Loucy (cell line): Measurements from ENCODE around the gene SETBP1.

Experiments used
- H2AFZ ChIP-seq: fragments of 200-600 bp; sonication (generic); 2 replicates; pipeline ENCODE4 v1.6.0; 2016; ENCODE audit warnings: antibody characterized with exemption, mild to moderate bottlenecking, low read length, moderate library complexity
- H3F3A ChIP-seq: fragments of 200-600 bp; 2 replicates; pipeline ENCODE4 v1.6.0; 2016; ENCODE audit warnings: antibody characterized with exemption, low read depth, mild to moderate bottlenecking
- H3K27me3 ChIP-seq: fragments of 200-600 bp; sonication (generic); 2 replicates; pipeline ENCODE4 v1.6.1; 2014; ENCODE audit warnings: low read length, mild to moderate bottlenecking; ENCODE audit not compliant: insufficient read depth, poor library complexity, severe bottlenecking
- H3K36me3 ChIP-seq: fragments of 200-600 bp; sonication (generic); 2 replicates; pipeline ENCODE4 v1.6.1; 2016; ENCODE audit warnings: low read length; ENCODE audit not compliant: insufficient read depth
- H3K4me1 ChIP-seq: fragments of 200-600 bp; sonication (generic); 2 replicates; pipeline ENCODE4 v1.5.1; 2014; ENCODE audit warnings: low read length, mild to moderate bottlenecking; ENCODE audit not compliant: insufficient read depth, poor library complexity, severe bottlenecking
- H3K4me2 ChIP-seq: fragments of 200-600 bp; sonication (generic); 2 replicates; pipeline ENCODE4 v1.6.0; 2014; ENCODE audit warnings: antibody characterized with exemption, low read length, low read depth, mild to moderate bottlenecking; ENCODE audit not compliant: poor library complexity, severe bottlenecking
- H3K4me3 ChIP-seq: fragments of 200-600 bp; sonication (generic); 2 replicates; pipeline ENCODE4 v1.5.1; 2014; ENCODE audit warnings: low read length, mild to moderate bottlenecking, mixed read lengths; ENCODE audit not compliant: poor library complexity, severe bottlenecking
- H3K79me2 ChIP-seq: fragments of 200-600 bp; sonication (generic); 2 replicates; pipeline ENCODE4 v1.6.1; 2014; ENCODE audit warnings: low read length; ENCODE audit not compliant: insufficient read depth
- H3K9ac ChIP-seq: fragments of 200-600 bp; sonication (generic); 2 replicates; pipeline ENCODE4 v1.6.0; 2014; ENCODE audit warnings: mild to moderate bottlenecking, low read depth, low read length, moderate library complexity; ENCODE audit not compliant: poor library complexity, severe bottlenecking
- H3K9me2 ChIP-seq: fragments of 200-600 bp; sonication (generic); replicated peaks from 2 replicates; pipeline ENCODE4 v1.6.1; 2016; ENCODE audit warnings: low read depth, low read length, mixed read lengths
- H3K9me3 ChIP-seq: fragments of 200-600 bp; sonication (generic); 2 replicates; pipeline ENCODE4 v1.6.1; 2014; ENCODE audit warnings: mild to moderate bottlenecking, antibody characterized with exemption, low read length, low read depth; ENCODE audit not compliant: insufficient read depth
- H4K20me1 ChIP-seq: fragments of 200-600 bp; sonication (generic); 2 replicates; pipeline ENCODE4 v1.6.0; 2014; ENCODE audit warnings: antibody characterized with exemption, low read length, mild to moderate bottlenecking; ENCODE audit not compliant: insufficient read depth, poor library complexity, severe bottlenecking
- EZH2phosphoT487 ChIP-seq: fragments of 200-600 bp; IDR thresholded peaks from 2 replicates; pipeline ENCODE4 v1.6.1; 2018; ENCODE audit warnings: antibody characterized with exemption, mild to moderate bottlenecking, moderate library complexity, borderline replicate concordance
- TF ChIP-seq, protein P1 (sequence below): fragments of 200-600 bp; sonication (generic); conservative IDR thresholded peaks from 2 replicates; pipeline ENCODE4 v1.5.1; 2014; ENCODE audit warnings: mild to moderate bottlenecking, antibody characterized with exemption, low read length

Gene SETBP1

DNA sequence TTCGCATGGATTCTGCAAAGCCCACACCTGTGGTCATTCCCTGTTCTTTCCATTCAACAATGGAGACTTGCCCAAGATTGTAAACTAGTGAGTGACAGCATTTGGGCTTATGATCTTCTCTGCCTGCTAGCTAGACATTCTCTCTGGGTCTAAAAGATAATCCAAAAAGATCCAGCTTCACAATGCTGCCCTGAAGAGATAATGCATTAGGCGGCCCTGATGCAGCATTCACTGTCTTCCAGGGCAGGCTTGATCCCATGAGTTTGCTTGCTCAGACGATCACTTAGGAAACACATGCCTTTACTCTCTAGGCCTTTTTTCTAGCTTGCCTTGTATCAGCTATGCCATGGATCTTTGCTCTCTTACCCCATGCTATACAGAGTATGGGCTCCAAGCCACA is 196.1 kb downstream of the SETBP1 start:
- Histone ChIP-seq H3K36me3 (peaks cover 26% of the 10 kb centered on the region; the same call in 1 of the 2 replicates), H2AFZ (no peak overlapping the region), H3K79me2 (0 out of 2 replicates have a peak, but pooled peaks cover under 1% of the 10 kb centered on the region), H3K9me2 (no peaks in the 10 kb centered on the region), H3K9ac (no peak overlapping the region), H3K4me3 (no peak overlapping the region), H3K4me2 (no peak overlapping the region), H3F3A (no peaks in the 10 kb centered on the region), H3K9me3 (no peaks in the 10 kb centered on the region), H3K27me3 (no peaks in the 10 kb centered on the region), H4K20me1 (no peaks in the 10 kb centered on the region), H3K4me1 (peaks cover 4% of the 10 kb centered on the region)
- TF ChIP-seq, protein P1, sequence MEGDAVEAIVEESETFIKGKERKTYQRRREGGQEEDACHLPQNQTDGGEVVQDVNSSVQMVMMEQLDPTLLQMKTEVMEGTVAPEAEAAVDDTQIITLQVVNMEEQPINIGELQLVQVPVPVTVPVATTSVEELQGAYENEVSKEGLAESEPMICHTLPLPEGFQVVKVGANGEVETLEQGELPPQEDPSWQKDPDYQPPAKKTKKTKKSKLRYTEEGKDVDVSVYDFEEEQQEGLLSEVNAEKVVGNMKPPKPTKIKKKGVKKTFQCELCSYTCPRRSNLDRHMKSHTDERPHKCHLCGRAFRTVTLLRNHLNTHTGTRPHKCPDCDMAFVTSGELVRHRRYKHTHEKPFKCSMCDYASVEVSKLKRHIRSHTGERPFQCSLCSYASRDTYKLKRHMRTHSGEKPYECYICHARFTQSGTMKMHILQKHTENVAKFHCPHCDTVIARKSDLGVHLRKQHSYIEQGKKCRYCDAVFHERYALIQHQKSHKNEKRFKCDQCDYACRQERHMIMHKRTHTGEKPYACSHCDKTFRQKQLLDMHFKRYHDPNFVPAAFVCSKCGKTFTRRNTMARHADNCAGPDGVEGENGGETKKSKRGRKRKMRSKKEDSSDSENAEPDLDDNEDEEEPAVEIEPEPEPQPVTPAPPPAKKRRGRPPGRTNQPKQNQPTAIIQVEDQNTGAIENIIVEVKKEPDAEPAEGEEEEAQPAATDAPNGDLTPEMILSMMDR = no peak
- TF ChIP-seq EZH2phosphoT487 = no peak

DNA sequence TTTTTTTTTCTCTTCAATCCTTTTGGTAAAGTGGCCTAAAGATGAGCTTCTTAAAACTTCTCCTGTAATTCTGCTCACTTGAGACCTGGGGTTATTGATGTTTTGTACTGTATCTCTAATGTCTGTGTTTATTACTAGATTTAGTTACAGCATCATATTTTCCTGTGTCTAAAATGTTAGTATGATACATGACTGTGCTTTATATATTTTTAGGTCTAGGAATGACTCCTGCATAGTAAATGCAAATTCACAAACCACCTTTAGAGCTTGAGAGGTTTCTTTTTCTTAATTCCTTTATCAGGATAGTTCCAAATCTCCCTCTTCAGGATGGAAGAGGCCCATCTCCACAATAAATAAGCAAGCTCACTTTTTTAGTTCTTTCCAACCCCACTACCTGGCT is 197.6 kb downstream of the SETBP1 start:
- Histone ChIP-seq H3K4me2 (no peak overlapping the region), H2AFZ (no peak overlapping the region), H3K9me2 (no peaks in the 10 kb centered on the region), H3K9ac (no peak overlapping the region), H3K9me3 (no peaks in the 10 kb centered on the region), H4K20me1 (no peaks in the 10 kb centered on the region), H3K79me2 (no peaks in the 10 kb centered on the region), H3K36me3 (peaks cover 26% of the 10 kb centered on the region; the same call in 1 of the 2 replicates), H3K4me3 (no peak overlapping the region), H3F3A (no peaks in the 10 kb centered on the region), H3K27me3 (no peaks in the 10 kb centered on the region), H3K4me1 (no peaks in the 10 kb centered on the region)
- TF ChIP-seq EZH2phosphoT487 = no peak
- TF ChIP-seq, protein P1 = no peak

DNA sequence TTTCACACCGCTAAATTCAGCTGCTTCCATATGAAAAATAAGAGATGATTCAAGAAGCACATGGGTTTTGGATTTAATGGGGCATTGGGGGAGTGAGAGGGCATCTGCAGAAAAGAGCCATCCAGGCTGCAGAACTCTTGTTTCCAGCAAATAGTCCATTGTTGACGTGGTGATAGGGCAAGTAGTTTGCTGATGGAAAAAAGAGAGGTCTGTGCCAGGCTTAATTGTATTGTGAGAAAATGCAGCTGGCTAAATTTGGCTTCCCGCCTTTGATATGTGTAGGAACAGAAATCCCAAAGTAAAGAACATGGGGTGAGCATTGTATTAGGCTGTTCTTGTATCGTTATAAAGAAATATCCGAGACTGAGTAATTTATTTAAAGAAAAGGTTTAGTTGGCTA is 199.5 kb downstream of the SETBP1 start:
- Histone ChIP-seq H4K20me1 (no peaks in the 10 kb centered on the region), H3K4me2 (no peak overlapping the region), H2AFZ (no peak overlapping the region)

More for the DNA sequence above, 199.5 kb downstream of the SETBP1 start:
- Histone ChIP-seq H3K79me2 (no peaks in the 10 kb centered on the region), H3K9me2 (no peaks in the 10 kb centered on the region), H3K27me3 (no peaks in the 10 kb centered on the region), H3K36me3 (peaks cover 18% of the 10 kb centered on the region; the same call in 1 of the 2 replicates), H3K9me3 (no peaks in the 10 kb centered on the region), H3K9ac (no peak overlapping the region), H3K4me3 (no peak overlapping the region), H3K4me1 (no peaks in the 10 kb centered on the region), H3F3A (no peaks in the 10 kb centered on the region)
- TF ChIP-seq, protein P1 = no peak
- TF ChIP-seq EZH2phosphoT487 = no peak
